KMS-11 (cell line): ENCODE results near the gene ERCC6L.

ENCODE experiments used
- H2AFZ ChIP-seq: fragments of 200-600 bp; sonication (generic); 2 replicates; pipeline ENCODE4 v1.6.1; 2016; ENCODE audit warnings: antibody characterized with exemption, mixed run types, low read depth
- H3K27ac ChIP-seq: fragments of 200-600 bp; sonication (generic); 2 replicates; pipeline ENCODE4 v1.6.1; 2016; ENCODE audit warnings: mild to moderate bottlenecking, mixed run types
- H3K27me3 ChIP-seq: fragments of 200-600 bp; sonication (generic); 2 replicates; pipeline ENCODE4 v1.6.1; 2017; ENCODE audit warnings: mild to moderate bottlenecking, low read depth, mixed run types, moderate library complexity; ENCODE audit not compliant: insufficient read depth
- H3K36me3 ChIP-seq: fragments of 200-600 bp; sonication (generic); 2 replicates; pipeline ENCODE4 v1.6.1; 2017; ENCODE audit warnings: mild to moderate bottlenecking, mixed run types; ENCODE audit not compliant: insufficient read depth
- H3K4me1 ChIP-seq: fragments of 200-600 bp; sonication (generic); 2 replicates; pipeline ENCODE4 v1.6.1; 2016; ENCODE audit warnings: mild to moderate bottlenecking, low read depth, mixed run types; ENCODE audit not compliant: poor library complexity, severe bottlenecking
- H3K4me2 ChIP-seq: fragments of 200-600 bp; sonication (generic); 2 replicates; pipeline ENCODE4 v1.7.0; 2016; ENCODE audit warnings: mild to moderate bottlenecking, mixed run types
- H3K4me3 ChIP-seq: fragments of 200-600 bp; sonication (generic); IDR thresholded peaks from 2 replicates; pipeline ENCODE4 v1.6.1; 2017; ENCODE audit warnings: low read depth, low read length, mixed read lengths; ENCODE audit not compliant: insufficient read depth
- H3K79me2 ChIP-seq: fragments of 200-600 bp; sonication (generic); 2 replicates; pipeline ENCODE4 v1.6.1; 2016; ENCODE audit warnings: low read depth, mixed run types; ENCODE audit not compliant: insufficient read depth
- H3K9ac ChIP-seq: fragments of 200-600 bp; sonication (generic); 2 replicates; pipeline ENCODE4 v1.6.1; 2016; ENCODE audit warnings: mild to moderate bottlenecking, mixed run types
- H4K20me1 ChIP-seq: fragments of 200-600 bp; sonication (generic); 2 replicates; pipeline ENCODE4 v1.6.1; 2016; ENCODE audit warnings: mild to moderate bottlenecking, mixed run types; ENCODE audit not compliant: insufficient read depth
- CTCF ChIP-seq: fragments of 200-600 bp; sonication (generic); conservative IDR thresholded peaks from 2 replicates; pipeline ENCODE4 v1.6.1; 2017; ENCODE audit warnings: low read depth, mild to moderate bottlenecking, antibody characterized with exemption, low read length, moderate library complexity, mixed read lengths

ERCC6L gene

GRCh38 chrX:72255864-72256263 is 17.0 kb upstream of the ERCC6L start:
- Histone ChIP-seq H3K4me3 (no peak overlapping the region), H2AFZ (no peak overlapping the region), H3K9ac (no peak overlapping the region), H3K27ac (no peak overlapping the region), H3K79me2 (no peaks in the 10 kb centered on the region), H3K4me1 (no peaks in the 10 kb centered on the region), H3K36me3 (no peaks in the 10 kb centered on the region), H3K4me2 (no peak overlapping the region), H4K20me1 (no peaks in the 10 kb centered on the region), H3K27me3 (no peaks in the 10 kb centered on the region)
- TF ChIP-seq CTCF: no peak

- no peak overlapping the region for H2AFZ ChIP-seq
- H4K20me1 ChIP-seq: no peaks in the 10 kb centered on the region
- no peak overlapping the region for H3K4me2 ChIP-seq
- no peak overlapping the region for H3K27ac ChIP-seq
- no peaks in the 10 kb centered on the region for H3K36me3 ChIP-seq
- no peaks in the 10 kb centered on the region for H3K79me2 ChIP-seq
- H3K4me3 ChIP-seq: no peak overlapping the region
- H3K4me1 ChIP-seq: no peaks in the 10 kb centered on the region
- no peak overlapping the region for H3K9ac ChIP-seq
- no peaks in the 10 kb centered on the region for H3K27me3 ChIP-seq
- no peak for TF ChIP-seq CTCF
Measured at GRCh38 chrX:72255445-72255844, 16.6 kb upstream of the ERCC6L start.

- Histone ChIP-seq H3K27ac (no peak overlapping the region), H3K4me1 (no peaks in the 10 kb centered on the region), H3K79me2 (no peaks in the 10 kb centered on the region), H3K4me3 (no peak overlapping the region), H3K27me3 (no peaks in the 10 kb centered on the region), H3K9ac (no peak overlapping the region), H3K4me2 (no peak overlapping the region), H3K36me3 (no peaks in the 10 kb centered on the region), H2AFZ (no peak overlapping the region), H4K20me1 (no peaks in the 10 kb centered on the region)
- TF ChIP-seq CTCF: no peak
Measured at GRCh38 chrX:72254816-72255215, 16.0 kb upstream of the ERCC6L start.

GRCh38 chrX:72253686-72254085 is 14.9 kb upstream of the ERCC6L start:
- Histone ChIP-seq H4K20me1 (no peaks in the 10 kb centered on the region), H3K4me3 (no peak overlapping the region), H3K36me3 (no peaks in the 10 kb centered on the region), H3K4me2 (no peak overlapping the region), H3K27ac (no peak overlapping the region), H3K9ac (no peak overlapping the region), H3K27me3 (no peaks in the 10 kb centered on the region), H3K4me1 (no peaks in the 10 kb centered on the region), H3K79me2 (no peaks in the 10 kb centered on the region), H2AFZ (no peak overlapping the region)
- TF ChIP-seq CTCF: no peak
